Right renal pelvis (tissue), 4 donors: ENCODE results near the gene PRKCH. TPM values are rescaled to one million over a fixed set of nuclear protein-coding genes. Genes with fewer than 3 reads are reported as not detected.

Source experiments
- DNase-seq, 4 donors: peaks; one replicate each; pipeline ENCODE4 v3.0.0-alpha.2; 2013; ENCODE audit warnings: low read depth in 4 of 4, low spot score in 3 of 4, missing footprints in 1 of 4
- polyA plus RNA-seq, 4 donors: library from polyadenylated mRNA; unstranded; fragments of 120-200 nt; gene quantifications; one replicate each; pipeline ENCODE4 v1.2.1, GENCODE V29; 2013; ENCODE audit not compliant: insufficient read length in 4 of 4

PRKCH gene
- polyA plus RNA-seq, 4 donors = 17.2 to 19.8 (median 18.4) TPM

- DNase-seq = no peak
These were observed 277.6 kb downstream of the PRKCH start for GRCh38 chr14:61598980-61599379.

- DNase-seq = no peak
These were observed 278.6 kb downstream of the PRKCH start for GRCh38 chr14:61599942-61600341.

Other genes with a start within 250 kb of the PRKCH start
- gene TMEM30B, start 40.2 kb upstream of the PRKCH start, polyA plus RNA-seq = 10 to 100 TPM; 13.1 to 17.1 (median 14.8) TPM